ENCODE data around the gene BTRC.
"Not testable (repeated sequence)": the region's sequence is repeated elsewhere in the genome, so short reads cannot be mapped to it uniquely, and the experiment has no call there.

The BTRC gene

GRCh38 chr10:101356132-101356531, 2.2 kb downstream of the BTRC start:
- no peak for DNase-seq (ENCODE audit: low spot score)
- no peak for TF ChIP-seq CTCF (IDR thresholded peaks at IDR 0.05; ENCODE audit: extremely low read depth, insufficient read depth, missing control alignments)
- in situ Hi-C loops (cut with MboI; ENCODE audit: low pct_unique_long_range_greater_than_20kb, low sequenced_read_pairs, unreplicated experiment) = no loop called here

- DNase-seq (ENCODE audit: low spot score) = no peak
- no peak for TF ChIP-seq CTCF (IDR thresholded peaks at IDR 0.05; ENCODE audit: extremely low read depth, insufficient read depth, missing control alignments)
- in situ Hi-C loops (cut with MboI; ENCODE audit: low pct_unique_long_range_greater_than_20kb, low sequenced_read_pairs, unreplicated experiment) = no loop called here
These were observed 4.0 kb downstream of the BTRC start for GRCh38 chr10:101357958-101358357.

GRCh38 chr10:101358706-101359300, 4.8 kb downstream of the BTRC start:
- DNase-seq (ENCODE audit: low spot score) = no peak
- no peak for TF ChIP-seq CTCF (IDR thresholded peaks at IDR 0.05; ENCODE audit: extremely low read depth, insufficient read depth, missing control alignments)
- in situ Hi-C loops (cut with MboI; ENCODE audit: low pct_unique_long_range_greater_than_20kb, low sequenced_read_pairs, unreplicated experiment) = no loop called here

- in situ Hi-C loops (cut with MboI; ENCODE audit: low pct_unique_long_range_greater_than_20kb, low sequenced_read_pairs, unreplicated experiment); DNase-seq (ENCODE audit: low spot score): not testable (repeated sequence)
These were observed 6.1 kb downstream of the BTRC start for GRCh38 chr10:101360090-101360489.

GRCh38 chr10:101360841-101361240, 6.9 kb downstream of the BTRC start:
- in situ Hi-C loops (cut with MboI; ENCODE audit: low pct_unique_long_range_greater_than_20kb, low sequenced_read_pairs, unreplicated experiment); DNase-seq (ENCODE audit: low spot score): not testable (repeated sequence)

- DNase-seq (ENCODE audit: low spot score) = no peak
- no peak for TF ChIP-seq CTCF (IDR thresholded peaks at IDR 0.05; ENCODE audit: extremely low read depth, insufficient read depth, missing control alignments)
- in situ Hi-C loops (cut with MboI; ENCODE audit: low pct_unique_long_range_greater_than_20kb, low sequenced_read_pairs, unreplicated experiment) = no loop called here
These were observed 10.0 kb downstream of the BTRC start for GRCh38 chr10:101363850-101364400.

GRCh38 chr10:101364721-101365120, 10.8 kb downstream of the BTRC start:
- in situ Hi-C loops (cut with MboI; ENCODE audit: low pct_unique_long_range_greater_than_20kb, low sequenced_read_pairs, unreplicated experiment) = no loop called here
- no peak for DNase-seq (ENCODE audit: low spot score)
- no peak for TF ChIP-seq CTCF (IDR thresholded peaks at IDR 0.05; ENCODE audit: extremely low read depth, insufficient read depth, missing control alignments)

All from GM13977 (cell line).